Body of pancreas (tissue), 4 donors: ENCODE data around the gene PCK1. TPM values are rescaled to one million over a fixed set of nuclear protein-coding genes. Genes with fewer than 3 reads are reported as not detected.
A peak's percentile ranks its signal among the peaks of the same experiment; 100 is the strongest.

Experiments used
- ATAC-seq: fragments of 150-250 bp; one replicate; pipeline ENCODE4 v1.9.1; 2016
- DNase-seq, 4 donors: peaks; one replicate each; pipeline ENCODE4 v3.0.0-alpha.2; 2019
- H3K27ac ChIP-seq, 4 donors: fragments of 200-600 bp; sonication (generic); 1 replicate in 3 of 4; 2 replicates in 1 of 4; pipeline versions ENCODE4 v1.5.1 to v1.6.1; 2016 to 2019; ENCODE audit warnings: mild to moderate bottlenecking in 1 of 4, mixed read lengths in 1 of 4, moderate library complexity in 1 of 4
- H3K27me3 ChIP-seq, 2 donors: fragments of 200-600 bp; sonication (generic); one replicate each; pipeline ENCODE4 v1.6.0; 2016; ENCODE audit warnings: mild to moderate bottlenecking in 1 of 2
- H3K36me3 ChIP-seq, 2 donors: fragments of 200-600 bp; sonication (generic); replicated peaks in 1 of 2; 2 replicates each; pipeline ENCODE4 v1.5.1; 2016; ENCODE audit warnings: low read depth in 2 of 2; ENCODE audit not compliant: insufficient read depth in 1 of 2
- H3K4me1 ChIP-seq: fragments of 200-600 bp; sonication (generic); one replicate; pipeline ENCODE4 v1.6.0; 2016
- H3K4me3 ChIP-seq, 2 donors: fragments of 200-600 bp; sonication (generic); 1 replicate in 1 of 2; 2 replicates in 1 of 2; pipeline ENCODE4 v1.5.1; 2016 to 2019
- H3K9me3 ChIP-seq, 3 donors: fragments of 200-600 bp; sonication (generic); 1 replicate in 2 of 3; 2 replicates in 1 of 3; pipeline ENCODE4 v1.5.1; 2016
- CTCF ChIP-seq, 7 experiments: fragments of 450-650 bp in 4 of 7; fragments of 200-600 bp in 3 of 7; sonication (generic) in 3 of 7; IDR thresholded peaks; one replicate each; pipeline ENCODE4 v1.5.1; 2016 to 2019; ENCODE audit warnings: antibody characterized with exemption in 7 of 7
- POLR2A ChIP-seq, 3 donors: fragments of 450-650 bp; IDR thresholded peaks; one replicate each; pipeline ENCODE4 v1.6.1; 2016; ENCODE audit warnings: antibody characterized with exemption in 3 of 3, mild to moderate bottlenecking in 2 of 3
- WGBS, 2 donors: methylation state at CpG; one replicate each; pipeline ENCODE4 v1.1.5; 2017; 5-methylcytosine and 5-hydroxymethylcytosine counted together
- intact Hi-C: fragments of 100-400 bp; cut with DNase I; formaldehyde crosslinking; loops from one replicate; pipeline ENCODE4 v1.15.1; 2023
- total RNA-seq, 2 donors: library from RNA; depleted of rRNA; stranded (reverse); fragments of >200 nt; gene quantifications; one replicate each; pipeline ENCODE4 v1.1.0, GENCODE V29; 2016

Gene PCK1
- total RNA-seq, 2 donors from 2014 or later: 14.3 to 33.3 TPM

- H3K4me3 ChIP-seq: no peak overlapping the region
- WGBS, 2 donors: 64 to 66% methylated on average over 13 of the region's 13 CpGs
- H3K27me3 ChIP-seq: peaks cover 0 to 5% of the 10 kb centered on the region in 2 donors
- TF ChIP-seq CTCF (IDR thresholded peaks at IDR 0.05) (no peak), POLR2A (IDR thresholded peaks at IDR 0.05) (no peak)
- H3K9me3 ChIP-seq: no peaks in the 10 kb centered on the region
- H3K36me3 ChIP-seq: no peaks in the 10 kb centered on the region
- peaks cover 11% of the 10 kb centered on the region for H3K4me1 ChIP-seq
- ATAC-seq: no peak
- DNase-seq: no peak
- intact Hi-C loops: no loop called here
- H3K27ac ChIP-seq: no peak overlapping the region
Measured at GRCh38 chr20:57580478-57581201, 19.7 kb downstream of the PCK1 start.

- Histone ChIP-seq H3K4me3 (no peak overlapping the region), H3K27ac (peak overlapping the region in 2 of 4 donors; percentile 3 to 53), H3K27me3 (peaks cover 0 to 5% of the 10 kb centered on the region in 2 donors), H3K9me3 (no peaks in the 10 kb centered on the region), H3K4me1 (peaks cover 11% of the 10 kb centered on the region), H3K36me3 (no peaks in the 10 kb centered on the region)
- DNase-seq (peak in 1 of 4 donors; percentile 28), ATAC-seq (no peak)
- 60 to 63% methylated on average over 14 of the region's 14 CpGs for WGBS, 2 donors
- intact Hi-C loops: no loop called here
- TF ChIP-seq POLR2A (IDR thresholded peaks at IDR 0.05) (no peak), CTCF (IDR thresholded peaks at IDR 0.05) (no peak)
Measured at GRCh38 chr20:57581202-57582028, 20.5 kb downstream of the PCK1 start.

- intact Hi-C loops: no loop called here
- Histone ChIP-seq H3K4me1 (peaks cover 11% of the 10 kb centered on the region), H3K4me3 (no peak overlapping the region), H3K36me3 (no peaks in the 10 kb centered on the region), H3K27ac (peak overlapping the region in 2 of 4 donors; percentile 3 to 53), H3K27me3 (peaks cover 0 to 5% of the 10 kb centered on the region in 2 donors), H3K9me3 (no peaks in the 10 kb centered on the region)
- TF ChIP-seq POLR2A (IDR thresholded peaks at IDR 0.05) (no peak), CTCF (IDR thresholded peaks at IDR 0.05) (no peak)
- 42 to 58% methylated on average over 5 of the region's 5 CpGs for WGBS, 2 donors
- ATAC-seq: no peak
- DNase-seq: no peak
Measured at GRCh38 chr20:57582029-57582378, 21.1 kb downstream of the PCK1 start.

- Histone ChIP-seq H3K9me3 (no peaks in the 10 kb centered on the region), H3K4me3 (no peak overlapping the region), H3K4me1 (peaks cover 11% of the 10 kb centered on the region), H3K27ac (peak overlapping the region in 2 of 4 donors; percentile 3 to 53), H3K27me3 (peaks cover 0 to 5% of the 10 kb centered on the region in 2 donors), H3K36me3 (no peaks in the 10 kb centered on the region)
- TF ChIP-seq POLR2A (IDR thresholded peaks at IDR 0.05) (peak in 1 of 3 donors; percentile 10), CTCF (IDR thresholded peaks at IDR 0.05) (peak in 1 of 7 experiments; percentile 11)
- ATAC-seq: peak; percentile 58
- DNase-seq: peak in 3 of 4 donors; percentile 43 to 58 (median 53)
- intact Hi-C loops: no loop called here
- 13 to 14% methylated on average over 19 to 21 of the region's 21 CpGs for WGBS, 2 donors
Measured at GRCh38 chr20:57582432-57583288, 21.8 kb downstream of the PCK1 start.
